ENCODE measurements around the gene RBM44. TPM values are rescaled to one million over a fixed set of nuclear protein-coding genes. Genes with fewer than 3 reads are reported as not detected.

RBM44 gene
- total and polyA plus RNA-seq, 9 donors, result 0.29 to 1.5 (median 0.53) TPM

- Histone ChIP-seq H3K4me3 (ENCODE audit: low read length) (no peak overlapping the region), H3K27ac (ENCODE audit: low read length) (peak overlapping the region; percentile 71)
These were observed 87.5 kb downstream of the RBM44 start for GRCh38 chr2:237885931-237886684.

GRCh38 chr2:237886685-237887481 lies 88.3 kb downstream of the RBM44 start:
- peaks cover 2% of the 10 kb centered on the region for H3K27me3 ChIP-seq (ENCODE audit: control insufficient read depth, insufficient read depth, low read length)
- peak; percentile 40 for DNase-seq
- WGBS (ENCODE audit: insufficient coverage), result 37% methylated on average over 12 of the region's 23 CpGs
- H3K9me3 ChIP-seq (replicated peaks; ENCODE audit: control insufficient read depth, low read depth, low read length), result no peaks in the 10 kb centered on the region
- H3K27ac ChIP-seq (ENCODE audit: low read length), result peak overlapping the region; percentile 71
- no peaks in the 10 kb centered on the region for H3K36me3 ChIP-seq (ENCODE audit: control insufficient read depth, insufficient read depth, low read length)
- peaks cover 29% of the 10 kb centered on the region for H3K4me1 ChIP-seq (ENCODE audit: control insufficient read depth, insufficient read depth, low read length)
- H3K4me3 ChIP-seq (ENCODE audit: low read length), result no peak overlapping the region

More at GRCh38 chr2:237885931-237886684, 87.5 kb downstream of the RBM44 start:
- no peak for DNase-seq
- Histone ChIP-seq H3K9me3 (replicated peaks; ENCODE audit: control insufficient read depth, low read depth, low read length) (no peaks in the 10 kb centered on the region), H3K27me3 (ENCODE audit: control insufficient read depth, insufficient read depth, low read length) (peaks cover 2% of the 10 kb centered on the region), H3K4me1 (ENCODE audit: control insufficient read depth, insufficient read depth, low read length) (peaks cover 29% of the 10 kb centered on the region), H3K36me3 (ENCODE audit: control insufficient read depth, insufficient read depth, low read length) (no peaks in the 10 kb centered on the region)
- WGBS (ENCODE audit: insufficient coverage), result 67% methylated on average over 22 of the region's 26 CpGs

- 80% methylated on average over 1 of the region's 2 CpGs for WGBS (ENCODE audit: insufficient coverage)
- Histone ChIP-seq H3K36me3 (ENCODE audit: control insufficient read depth, insufficient read depth, low read length) (no peaks in the 10 kb centered on the region), H3K27me3 (ENCODE audit: control insufficient read depth, insufficient read depth, low read length) (peaks cover 2% of the 10 kb centered on the region), H3K9me3 (replicated peaks; ENCODE audit: control insufficient read depth, low read depth, low read length) (no peaks in the 10 kb centered on the region), H3K4me1 (ENCODE audit: control insufficient read depth, insufficient read depth, low read length) (peaks cover 29% of the 10 kb centered on the region), H3K27ac (ENCODE audit: low read length) (no peak overlapping the region), H3K4me3 (ENCODE audit: low read length) (no peak overlapping the region)
- no peak for DNase-seq
These were observed 89.8 kb downstream of the RBM44 start for GRCh38 chr2:237888389-237888788.

- H3K36me3 ChIP-seq (ENCODE audit: control insufficient read depth, insufficient read depth, low read length), result no peaks in the 10 kb centered on the region
- no peaks in the 10 kb centered on the region for H3K9me3 ChIP-seq (replicated peaks; ENCODE audit: control insufficient read depth, low read depth, low read length)
- H3K27me3 ChIP-seq (ENCODE audit: control insufficient read depth, insufficient read depth, low read length), result peaks cover 2% of the 10 kb centered on the region
- WGBS (ENCODE audit: insufficient coverage), result no CpG with 5 or more reads among the region's 8 CpGs
- no peak overlapping the region for H3K27ac ChIP-seq (ENCODE audit: low read length)
- DNase-seq, result no peak
- H3K4me3 ChIP-seq (ENCODE audit: low read length), result no peak overlapping the region
- peaks cover 29% of the 10 kb centered on the region for H3K4me1 ChIP-seq (ENCODE audit: control insufficient read depth, insufficient read depth, low read length)
These were observed 90.4 kb downstream of the RBM44 start for GRCh38 chr2:237889016-237889415.

- Histone ChIP-seq H3K36me3 (ENCODE audit: control insufficient read depth, insufficient read depth, low read length) (no peaks in the 10 kb centered on the region), H3K27ac (ENCODE audit: low read length) (no peak overlapping the region), H3K9me3 (replicated peaks; ENCODE audit: control insufficient read depth, low read depth, low read length) (no peaks in the 10 kb centered on the region), H3K4me3 (ENCODE audit: low read length) (no peak overlapping the region), H3K4me1 (ENCODE audit: control insufficient read depth, insufficient read depth, low read length) (peaks cover 34% of the 10 kb centered on the region), H3K27me3 (ENCODE audit: control insufficient read depth, insufficient read depth, low read length) (peaks cover 2% of the 10 kb centered on the region)
- WGBS (ENCODE audit: insufficient coverage), result 100% methylated on average over 1 of the region's 10 CpGs
- no peak for DNase-seq
These were observed 91.2 kb downstream of the RBM44 start for GRCh38 chr2:237889811-237890210.

Other genes starting within 250 kb of the RBM44 start
- gene PRLH, start 232.2 kb upstream of the RBM44 start, total RNA-seq, result not detected
- gene PRLH, start 232.2 kb upstream of the RBM44 start, polyA plus RNA-seq (ENCODE audit: insufficient read depth in 1 of 8, insufficient read length in 8 of 8, low replicate concordance in 1 of 8), result not detected
- 0.93 TPM for gene RAB17, start 208.0 kb upstream of the RBM44 start, total RNA-seq
- 1 to 10 TPM in 7 of 8 donors, under 1 TPM in 1; 0.89 to 9.4 (median 1.8) TPM for gene RAB17, start 208.0 kb upstream of the RBM44 start, polyA plus RNA-seq (ENCODE audit: insufficient read depth in 1 of 8, insufficient read length in 8 of 8, low replicate concordance in 1 of 8)
- gene LRRFIP1, start 171.2 kb upstream of the RBM44 start, total RNA-seq, result 95.1 TPM
- 100 to 1,000 TPM; 102 to 182 (median 116) TPM for gene LRRFIP1, start 171.2 kb upstream of the RBM44 start, polyA plus RNA-seq (ENCODE audit: insufficient read depth in 1 of 8, insufficient read length in 8 of 8, low replicate concordance in 1 of 8)
- gene RAMP1, start 60.8 kb downstream of the RBM44 start, total RNA-seq, result 41.5 TPM
- 10 to 100 TPM; 25.7 to 62.6 (median 43.2) TPM for gene RAMP1, start 60.8 kb downstream of the RBM44 start, polyA plus RNA-seq (ENCODE audit: insufficient read depth in 1 of 8, insufficient read length in 8 of 8, low replicate concordance in 1 of 8)
- 31.8 TPM for gene UBE2F, start 168.2 kb downstream of the RBM44 start, total RNA-seq
- gene UBE2F, start 168.2 kb downstream of the RBM44 start, polyA plus RNA-seq (ENCODE audit: insufficient read depth in 1 of 8, insufficient read length in 8 of 8, low replicate concordance in 1 of 8), result 10 to 100 TPM; 36.4 to 42.6 (median 39.0) TPM